Measurements from ENCODE around the gene ZNF148. TPM values are rescaled to one million over a fixed set of nuclear protein-coding genes. Genes with fewer than 3 reads are reported as not detected.

The ZNF148 gene
- 7.3 to 10.4 TPM (median 9.3 TPM) in 5 replicates for total RNA-seq (2022; extraction: Qiagen RNA extraction)

DNA sequence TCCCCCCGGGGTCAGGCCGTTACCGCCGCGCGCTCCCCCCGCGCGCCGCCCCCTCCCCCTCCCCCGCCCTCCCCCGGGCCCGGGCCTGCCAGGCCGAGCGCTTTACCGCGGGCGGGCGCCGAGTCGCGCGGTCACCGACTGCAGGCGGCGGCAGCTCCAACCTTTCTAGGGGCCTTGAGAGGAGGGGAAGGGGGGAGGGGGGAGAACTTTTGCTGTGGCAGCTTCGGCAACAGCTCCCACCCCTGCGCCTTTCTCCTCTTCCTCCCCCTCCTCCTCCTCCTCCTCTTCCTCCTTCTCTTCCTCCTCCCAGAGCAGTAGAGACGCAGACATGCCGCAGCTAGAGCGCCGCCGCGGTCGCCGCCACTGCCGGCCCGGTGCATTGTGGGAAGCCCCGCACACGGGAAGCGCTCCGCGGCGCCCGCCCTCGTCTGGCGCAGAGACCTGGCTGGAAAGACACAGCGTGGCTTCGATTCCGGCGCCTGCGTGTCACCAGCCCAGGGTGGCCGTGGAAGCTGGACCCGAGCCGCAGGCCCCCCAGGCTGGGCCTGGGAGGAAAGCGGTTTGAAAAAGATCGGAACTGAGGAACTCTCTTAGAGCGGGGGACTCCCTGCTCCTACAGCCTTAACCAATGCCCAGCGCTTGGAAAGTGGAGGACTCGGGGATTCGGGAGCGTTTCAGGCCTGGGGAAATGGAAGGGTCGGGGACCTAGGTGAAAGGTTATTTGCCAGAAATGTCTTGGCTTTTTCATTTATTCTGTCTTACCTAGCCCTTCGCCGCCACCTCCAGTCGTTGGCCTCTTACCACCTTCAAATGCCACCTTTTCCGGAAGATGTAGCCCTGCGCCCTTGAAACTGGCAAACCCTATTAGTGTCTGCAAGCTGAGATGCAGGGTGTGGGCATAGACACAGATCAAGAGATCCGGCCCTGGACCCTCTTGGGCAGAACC lies at the start of gene ZNF148:
TSS of gene ZNF148 (minus strand) at position 330 of the 946 bp plus-strand sequence. CDS start 61,685 bp downstream, outside the sequence.

GRCh38 chr3:125212509-125213363 lies 162.4 kb downstream of the ZNF148 start, which contains the start of gene SLC12A8:
TSS of gene SLC12A8 (minus strand) at chr3:125212748. CDS start at chr3:125211349, 1,399 bp downstream.

Other genes starting within 250 kb of the ZNF148 start
- gene SLC12A8, start 162.6 kb downstream of the ZNF148 start, total RNA-seq (2022; extraction: Qiagen RNA extraction), result 0.98 to 1.3 TPM (median 1.2 TPM) in 5 replicates
- gene SNX4, start 144.9 kb upstream of the ZNF148 start, total RNA-seq (2022; extraction: Qiagen RNA extraction), result 21.1 to 25.9 TPM (median 23.1 TPM) in 5 replicates
- 6.2 to 7.5 TPM (median 6.9 TPM) in 5 replicates for gene OSBPL11, start 220.2 kb upstream of the ZNF148 start, total RNA-seq (2022; extraction: Qiagen RNA extraction)